Transverse colon (tissue), 4 donors: ENCODE results near the gene MSI1. TPM values are rescaled to one million over a fixed set of nuclear protein-coding genes. Genes with fewer than 3 reads are reported as not detected.

Experiments
- DNase-seq: peaks from one replicate; pipeline ENCODE4 v3.0.0-alpha.2; 2019
- H3K27ac ChIP-seq, 4 donors: fragments of 200-600 bp; sonication (generic); 2 replicates each; pipeline ENCODE4 v1.5.1; 2016 to 2018; ENCODE audit warnings: inconsistent platforms in 4 of 4
- H3K27me3 ChIP-seq: fragments of 200-600 bp; sonication (generic); 2 replicates; pipeline ENCODE4 v1.5.1; 2017; ENCODE audit warnings: inconsistent platforms
- H3K36me3 ChIP-seq, 4 donors: fragments of 200-600 bp; sonication (generic); 2 replicates each; pipeline ENCODE4 v1.5.1; 2017 to 2019; ENCODE audit warnings: inconsistent platforms in 4 of 4
- H3K4me1 ChIP-seq, 4 donors: fragments of 200-600 bp; sonication (generic); 2 replicates each; pipeline ENCODE4 v1.5.1; 2017 to 2020; ENCODE audit warnings: inconsistent platforms in 4 of 4
- H3K4me3 ChIP-seq, 4 donors: fragments of 200-600 bp; sonication (generic); 1 replicate in 1 of 4; 2 replicates in 3 of 4; pipeline versions ENCODE4 v1.5.1 to v1.6.1; 2017 to 2019; ENCODE audit warnings: inconsistent platforms in 4 of 4
- H3K9me3 ChIP-seq, 2 donors: fragments of 200-600 bp; sonication (generic); 2 replicates each; pipeline ENCODE4 v1.5.1; 2017 to 2019; ENCODE audit warnings: inconsistent platforms in 2 of 2
- EP300 ChIP-seq: sonication (generic); formaldehyde crosslinking; IDR thresholded peaks from one replicate; pipeline ENCODE4 v1.6.1; 2017; ENCODE audit warnings: antibody characterized with exemption, low read depth
- POLR2A ChIP-seq: fragments of 450-650 bp; IDR thresholded peaks from one replicate; pipeline ENCODE4 v1.6.1; 2016; ENCODE audit warnings: antibody characterized with exemption, mild to moderate bottlenecking, moderate library complexity
- POLR2AphosphoS5 ChIP-seq, 3 donors: sonication (generic); formaldehyde crosslinking; IDR thresholded peaks; one replicate each; pipeline ENCODE4 v1.6.1; 2016; ENCODE audit warnings: antibody characterized with exemption in 3 of 3
- WGBS, 2 donors: methylation state at CpG; one replicate each; pipeline ENCODE4 v1.1.5; 2018; ENCODE audit warnings: low coverage in 1 of 2; 5-methylcytosine and 5-hydroxymethylcytosine counted together
- in situ Hi-C, 4 donors: fragments of 200-750 bp; cut with MboI; loops; one replicate each; pipeline versions ENCODE4 v1.15.0 to v1.15.1; 2017; ENCODE audit warnings: low sequenced_read_pairs in 3 of 4, low pct_ligation_motif_present in 1 of 4, low pct_unique_long_range_greater_than_20kb in 1 of 4
- intact Hi-C: fragments of 100-400 bp; cut with DNase I; formaldehyde crosslinking; loops from one replicate; pipeline ENCODE4 v1.15.1; 2023; ENCODE audit warnings: low total_unique reads
- total RNA-seq, 4 donors: library from RNA; depleted of rRNA; stranded (reverse); fragments of >200 nt; gene quantifications; one replicate each; pipeline ENCODE4 v1.1.0, GENCODE V29; 2016
- TF ChIP-seq, protein P1 (sequence below), 5 experiments: fragments of 200-600 bp in 3 of 5; fragments of 450-650 bp in 2 of 5; sonication (generic) in 3 of 5; IDR thresholded peaks; 1 replicate in 2 of 5; 2 replicates in 3 of 5; pipeline ENCODE4 v1.5.1; 2016 to 2017; ENCODE audit warnings: antibody characterized with exemption in 5 of 5, inconsistent platforms in 3 of 5, mild to moderate bottlenecking in 2 of 5, moderate library complexity in 1 of 5

The MSI1 gene
- total RNA-seq, 4 donors from 2014 or later: 0.82 to 7.5 TPM; not detected in 2

DNA sequence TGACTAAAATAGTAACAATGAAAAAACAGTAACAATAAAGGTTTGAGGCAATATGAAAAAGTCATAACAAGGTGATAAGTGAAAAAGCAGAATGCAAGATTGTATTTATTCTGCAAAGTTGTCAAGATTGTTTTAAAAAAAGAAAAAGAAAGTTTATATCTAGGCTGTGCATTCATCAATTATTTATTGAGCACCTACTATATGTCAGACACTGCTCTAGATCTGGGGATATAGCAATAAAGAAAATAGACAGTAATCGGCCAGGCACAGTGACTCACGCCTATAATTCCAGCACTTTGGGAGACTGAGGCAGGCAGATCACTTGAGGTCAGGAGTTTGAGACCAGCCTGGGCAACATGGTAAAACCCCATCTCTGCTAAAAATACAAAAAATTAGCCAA, 45.2 kb downstream of the MSI1 start:
- Histone ChIP-seq H3K36me3 (no peaks in the 10 kb centered on the region), H3K4me3 (no peak overlapping the region), H3K27me3 (no peaks in the 10 kb centered on the region), H3K9me3 (no peaks in the 10 kb centered on the region), H3K4me1 (peaks cover 0 to 22% (median 12%) of the 10 kb centered on the region in 4 donors), H3K27ac (no peak overlapping the region)
- no peak for DNase-seq
- intact Hi-C loops: no loop called here
- in situ Hi-C loops: loop anchor here in 1 of 4 donors (10.0 kb wide), 1 partner anchor 111 kb away; the partner anchor contains the start of gene COX6A1
- WGBS, 2 donors: 60 to 91% methylated on average over 1 to 2 of the region's 2 CpGs
- TF ChIP-seq EP300: no peak
- no peak for TF ChIP-seq POLR2A
- TF ChIP-seq, protein P1, sequence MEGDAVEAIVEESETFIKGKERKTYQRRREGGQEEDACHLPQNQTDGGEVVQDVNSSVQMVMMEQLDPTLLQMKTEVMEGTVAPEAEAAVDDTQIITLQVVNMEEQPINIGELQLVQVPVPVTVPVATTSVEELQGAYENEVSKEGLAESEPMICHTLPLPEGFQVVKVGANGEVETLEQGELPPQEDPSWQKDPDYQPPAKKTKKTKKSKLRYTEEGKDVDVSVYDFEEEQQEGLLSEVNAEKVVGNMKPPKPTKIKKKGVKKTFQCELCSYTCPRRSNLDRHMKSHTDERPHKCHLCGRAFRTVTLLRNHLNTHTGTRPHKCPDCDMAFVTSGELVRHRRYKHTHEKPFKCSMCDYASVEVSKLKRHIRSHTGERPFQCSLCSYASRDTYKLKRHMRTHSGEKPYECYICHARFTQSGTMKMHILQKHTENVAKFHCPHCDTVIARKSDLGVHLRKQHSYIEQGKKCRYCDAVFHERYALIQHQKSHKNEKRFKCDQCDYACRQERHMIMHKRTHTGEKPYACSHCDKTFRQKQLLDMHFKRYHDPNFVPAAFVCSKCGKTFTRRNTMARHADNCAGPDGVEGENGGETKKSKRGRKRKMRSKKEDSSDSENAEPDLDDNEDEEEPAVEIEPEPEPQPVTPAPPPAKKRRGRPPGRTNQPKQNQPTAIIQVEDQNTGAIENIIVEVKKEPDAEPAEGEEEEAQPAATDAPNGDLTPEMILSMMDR (IDR thresholded peaks at IDR 0.05): no peak
- no peak for TF ChIP-seq POLR2AphosphoS5 (IDR thresholded peaks at IDR 0.05)

GRCh38 chr12:120321382-120322202, 47.4 kb downstream of the MSI1 start:
- H3K27me3 ChIP-seq: no peaks in the 10 kb centered on the region
- H3K27ac ChIP-seq: peak overlapping the region; percentile 45 to 78 (median 69)
- WGBS, 2 donors: 45 to 58% methylated on average over 9 to 13 of the region's 13 CpGs
- intact Hi-C loops (no loop called here), in situ Hi-C loops (loop anchor here in 1 of 4 donors (10.0 kb wide), 1 partner anchor 113 kb away; the partner anchor contains the start of gene COX6A1)
- TF ChIP-seq EP300: no peak
- no peak for TF ChIP-seq POLR2A
- TF ChIP-seq, protein P1 (IDR thresholded peaks at IDR 0.05): no peak
- no peak for TF ChIP-seq POLR2AphosphoS5 (IDR thresholded peaks at IDR 0.05)
- H3K4me1 ChIP-seq: peaks cover 0 to 26% (median 18%) of the 10 kb centered on the region in 4 donors
- no peaks in the 10 kb centered on the region for H3K9me3 ChIP-seq
- no peak overlapping the region for H3K4me3 ChIP-seq
- H3K36me3 ChIP-seq: no peaks in the 10 kb centered on the region
- DNase-seq: peak; percentile 23

GRCh38 chr12:120317224-120318105, 51.5 kb downstream of the MSI1 start:
- Histone ChIP-seq H3K4me1 (peaks cover 0 to 26% (median 19%) of the 10 kb centered on the region in 4 donors), H3K36me3 (no peaks in the 10 kb centered on the region), H3K27me3 (no peaks in the 10 kb centered on the region), H3K4me3 (peak overlapping the region; percentile 30 to 66 (median 54)), H3K27ac (peak overlapping the region; percentile 82 to 91 (median 88)), H3K9me3 (no peaks in the 10 kb centered on the region)
- WGBS, 2 donors: 3 to 5% methylated on average over 12 to 42 of the region's 42 CpGs
- intact Hi-C loops (no loop called here), in situ Hi-C loops (no loop called here)
- peak; percentile 99 for DNase-seq
- TF ChIP-seq POLR2AphosphoS5 (IDR thresholded peaks at IDR 0.05) (peak; percentile 74 to 96 (median 94)), POLR2A (peak; percentile 94), EP300 (no peak)
- TF ChIP-seq, protein P1 (IDR thresholded peaks at IDR 0.05): peak; percentile 51 to 93 (median 61)

GRCh38 chr12:120316798-120317223, 52.2 kb downstream of the MSI1 start:
- intact Hi-C loops: no loop called here
- Histone ChIP-seq H3K27me3 (no peaks in the 10 kb centered on the region), H3K36me3 (no peaks in the 10 kb centered on the region), H3K9me3 (no peaks in the 10 kb centered on the region), H3K27ac (peak overlapping the region; percentile 82 to 91 (median 88)), H3K4me1 (peaks cover 0 to 20% (median 14%) of the 10 kb centered on the region in 4 donors), H3K4me3 (peak overlapping the region; percentile 30 to 66 (median 54))
- no peak for TF ChIP-seq EP300
- TF ChIP-seq POLR2A: no peak
- TF ChIP-seq, protein P1 (IDR thresholded peaks at IDR 0.05): no peak
- TF ChIP-seq POLR2AphosphoS5 (IDR thresholded peaks at IDR 0.05): no peak
- 35 to 43% methylated on average over 3 to 9 of the region's 9 CpGs for WGBS, 2 donors
- in situ Hi-C loops: no loop called here
- no peak for DNase-seq
